Right lobe of liver (tissue), 4 donors: Measurements from ENCODE around the gene FAM120AOS.

ENCODE experiments used
- POLR2A ChIP-seq: fragments of 450-650 bp; IDR thresholded peaks from one replicate; pipeline ENCODE4 v1.6.1; 2017; ENCODE audit warnings: antibody characterized with exemption, mild to moderate bottlenecking
- TF ChIP-seq, protein P1 (sequence below), 4 donors: fragments of 200-600 bp in 3 of 4; fragments of 450-650 bp in 1 of 4; IDR thresholded peaks; one replicate each; pipeline versions ENCODE4 v1.5.1 to v1.8.0; 2016 to 2022; ENCODE audit warnings: antibody characterized with exemption in 4 of 4, mild to moderate bottlenecking in 2 of 4
- donor health status: DM: no; HTN: no; CAD: no.
- donor health status: DM: no; HTN: no; CAD: no.
- donor health status: DM: no; HTN: yes; CAD: no.

DNA sequence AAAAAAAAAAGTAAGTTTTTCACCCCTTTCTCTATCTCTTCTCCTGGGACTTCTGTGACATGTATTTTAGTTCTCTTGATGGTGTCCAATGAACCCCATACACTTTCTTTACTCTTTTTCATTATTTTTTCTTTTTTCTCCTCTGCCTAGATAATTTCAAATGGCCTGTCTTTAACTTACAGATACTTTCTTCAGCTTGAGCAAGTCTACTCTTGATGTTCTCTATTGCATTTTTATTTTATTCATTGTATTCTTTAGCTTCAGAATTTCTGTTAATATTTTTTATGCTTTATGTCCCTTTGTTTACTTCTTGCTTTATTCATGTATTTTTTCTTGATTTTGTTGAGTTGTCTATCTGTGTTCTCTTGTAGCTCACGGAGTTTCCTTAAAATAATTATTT lies 34.4 kb downstream of the FAM120AOS start:
- TF ChIP-seq, protein P1, sequence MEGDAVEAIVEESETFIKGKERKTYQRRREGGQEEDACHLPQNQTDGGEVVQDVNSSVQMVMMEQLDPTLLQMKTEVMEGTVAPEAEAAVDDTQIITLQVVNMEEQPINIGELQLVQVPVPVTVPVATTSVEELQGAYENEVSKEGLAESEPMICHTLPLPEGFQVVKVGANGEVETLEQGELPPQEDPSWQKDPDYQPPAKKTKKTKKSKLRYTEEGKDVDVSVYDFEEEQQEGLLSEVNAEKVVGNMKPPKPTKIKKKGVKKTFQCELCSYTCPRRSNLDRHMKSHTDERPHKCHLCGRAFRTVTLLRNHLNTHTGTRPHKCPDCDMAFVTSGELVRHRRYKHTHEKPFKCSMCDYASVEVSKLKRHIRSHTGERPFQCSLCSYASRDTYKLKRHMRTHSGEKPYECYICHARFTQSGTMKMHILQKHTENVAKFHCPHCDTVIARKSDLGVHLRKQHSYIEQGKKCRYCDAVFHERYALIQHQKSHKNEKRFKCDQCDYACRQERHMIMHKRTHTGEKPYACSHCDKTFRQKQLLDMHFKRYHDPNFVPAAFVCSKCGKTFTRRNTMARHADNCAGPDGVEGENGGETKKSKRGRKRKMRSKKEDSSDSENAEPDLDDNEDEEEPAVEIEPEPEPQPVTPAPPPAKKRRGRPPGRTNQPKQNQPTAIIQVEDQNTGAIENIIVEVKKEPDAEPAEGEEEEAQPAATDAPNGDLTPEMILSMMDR (IDR thresholded peaks at IDR 0.05): no peak
- TF ChIP-seq POLR2A: no peak
